Mesenchymal stem cell (in vitro differentiated cells and primary cell): ENCODE measurements around the gene ABHD2.

Source experiments
- DNase-seq: peaks from one replicate; pipeline ENCODE4 v3.0.0-alpha.2; 2013
- H2AFZ ChIP-seq: one replicate; pipeline ENCODE4 v1.6.1; 2013; ENCODE audit warnings: low read depth, mild to moderate bottlenecking, control low read depth, inconsistent platforms, low read length, moderate library complexity
- H2AK5ac ChIP-seq: 2 replicates; pipeline ENCODE4 v1.6.1; 2013; ENCODE audit warnings: low read length, moderate library complexity, mild to moderate bottlenecking, inconsistent platforms; ENCODE audit not compliant: severe bottlenecking
- H2BK120ac ChIP-seq: one replicate; pipeline ENCODE4 v1.6.1; 2013; ENCODE audit warnings: low read depth, mild to moderate bottlenecking, inconsistent platforms, low read length, moderate library complexity
- H2BK12ac ChIP-seq, 2 experiments: one replicate each; pipeline ENCODE4 v1.6.1; 2013; ENCODE audit warnings: inconsistent platforms in 2 of 2, low read length in 2 of 2, mild to moderate bottlenecking in 2 of 2, moderate library complexity in 2 of 2, control low read depth in 1 of 2
- H2BK15ac ChIP-seq: one replicate; pipeline ENCODE4 v1.6.1; 2013; ENCODE audit warnings: mild to moderate bottlenecking, low read depth, inconsistent platforms; ENCODE audit not compliant: poor library complexity, severe bottlenecking
- H2BK5ac ChIP-seq: 2 replicates; pipeline ENCODE4 v1.6.1; 2013; ENCODE audit warnings: low read depth, mild to moderate bottlenecking, low read length, control low read depth, inconsistent platforms; ENCODE audit not compliant: poor library complexity, severe bottlenecking
- H3K14ac ChIP-seq, 2 experiments: one replicate each; pipeline ENCODE4 v1.6.1; 2013; ENCODE audit warnings: inconsistent platforms in 2 of 2, low read length in 2 of 2, control low read depth in 1 of 2, mild to moderate bottlenecking in 1 of 2, moderate library complexity in 1 of 2
- H3K18ac ChIP-seq, 2 experiments: one replicate each; pipeline ENCODE4 v1.6.1; 2013; ENCODE audit warnings: inconsistent platforms in 2 of 2, low read length in 2 of 2, control low read depth in 1 of 2, low read depth in 1 of 2, mild to moderate bottlenecking in 1 of 2
- H3K23ac ChIP-seq, 2 experiments: one replicate each; pipeline ENCODE4 v1.6.1; 2013; ENCODE audit warnings: inconsistent platforms in 2 of 2, low read length in 2 of 2, mild to moderate bottlenecking in 2 of 2, moderate library complexity in 2 of 2, control low read depth in 1 of 2
- H3K27ac ChIP-seq: 2 replicates; pipeline ENCODE4 v1.5.1; 2013; ENCODE audit warnings: mild to moderate bottlenecking, moderate library complexity, low read length, control low read depth, inconsistent platforms; ENCODE audit not compliant: poor library complexity, severe bottlenecking
- H3K27me3 ChIP-seq, 2 experiments: 2 replicates each; pipeline versions ENCODE4 v1.6.1 to v1.7.0; 2013; ENCODE audit warnings: low read length in 2 of 2, mild to moderate bottlenecking in 2 of 2, moderate library complexity in 2 of 2, control low read depth in 1 of 2, inconsistent platforms in 1 of 2; ENCODE audit not compliant: control insufficient read depth in 1 of 2, insufficient read depth in 1 of 2
- H3K36me3 ChIP-seq, 2 experiments: 2 replicates each; pipeline versions ENCODE4 v1.6.1 to v1.7.0; 2013; ENCODE audit warnings: low read length in 2 of 2, control low read depth in 1 of 2, inconsistent platforms in 1 of 2, low read depth in 1 of 2, mild to moderate bottlenecking in 1 of 2; ENCODE audit not compliant: insufficient read depth in 2 of 2, control insufficient read depth in 1 of 2
- H3K4ac ChIP-seq, 2 experiments: one replicate each; pipeline ENCODE4 v1.6.1; 2013; ENCODE audit warnings: inconsistent platforms in 2 of 2, low read length in 2 of 2, mild to moderate bottlenecking in 2 of 2, moderate library complexity in 2 of 2, control low read depth in 1 of 2, low read depth in 1 of 2
- H3K4me1 ChIP-seq: 2 replicates; pipeline ENCODE4 v1.6.1; 2013; ENCODE audit warnings: low read depth, low read length, control low read depth; ENCODE audit not compliant: control insufficient read depth, insufficient read depth
- H3K4me2 ChIP-seq: 2 replicates; pipeline ENCODE4 v1.6.1; 2013; ENCODE audit warnings: low read length, mild to moderate bottlenecking, inconsistent platforms; ENCODE audit not compliant: poor library complexity, severe bottlenecking
- H3K4me3 ChIP-seq, 2 experiments: 2 replicates each; pipeline versions ENCODE4 v1.5.1 to v1.7.0; 2013; ENCODE audit warnings: low read length in 2 of 2, mild to moderate bottlenecking in 2 of 2, control low read depth in 1 of 2, low read depth in 1 of 2; ENCODE audit not compliant: insufficient read depth in 1 of 2
- H3K79me1 ChIP-seq: replicated peaks from 2 replicates; pipeline ENCODE4 v1.6.1; 2013; ENCODE audit warnings: mild to moderate bottlenecking, control low read depth, low read length, inconsistent platforms; ENCODE audit not compliant: poor library complexity, severe bottlenecking
- H3K9ac ChIP-seq: 2 replicates; pipeline ENCODE4 v1.7.0; 2013; ENCODE audit warnings: mild to moderate bottlenecking, low read length, moderate library complexity
- H3K9me3 ChIP-seq: 2 replicates; pipeline ENCODE4 v1.7.0; 2013; ENCODE audit warnings: mild to moderate bottlenecking, low read length; ENCODE audit not compliant: control insufficient read depth
- H4K8ac ChIP-seq: one replicate; pipeline ENCODE4 v1.6.1; 2013; ENCODE audit warnings: inconsistent platforms, mild to moderate bottlenecking, low read length, moderate library complexity
- H4K91ac ChIP-seq: one replicate; pipeline ENCODE4 v1.6.1; 2013; ENCODE audit warnings: mild to moderate bottlenecking, low read length, inconsistent platforms
- WGBS: methylation state at CpG from one replicate; pipeline ENCODE4 v1.1.7; 2013; ENCODE audit warnings: mixed read lengths; 5-methylcytosine and 5-hydroxymethylcytosine counted together

The ABHD2 gene

GRCh38 chr15:89187986-89188514 is 99.8 kb downstream of the ABHD2 start:
- H2BK15ac ChIP-seq = no peak overlapping the region
- WGBS = 97% methylated on average over 8 of the region's 8 CpGs
- DNase-seq = no peak
- H3K4ac ChIP-seq = no peak overlapping the region
- H4K8ac ChIP-seq = no peak overlapping the region
- H4K91ac ChIP-seq = no peak overlapping the region
- H3K14ac ChIP-seq = no peak overlapping the region
- peaks cover 10% of the 10 kb centered on the region for H3K4me1 ChIP-seq
- no peak overlapping the region for H2BK120ac ChIP-seq
- H2AFZ ChIP-seq = no peak overlapping the region
- no peak overlapping the region for H2BK12ac ChIP-seq
- no peak overlapping the region for H3K27ac ChIP-seq
- H3K4me3 ChIP-seq = no peak overlapping the region
- H3K9ac ChIP-seq = no peak overlapping the region
- no peak overlapping the region for H2BK5ac ChIP-seq
- no peak overlapping the region for H3K23ac ChIP-seq
- no peak overlapping the region for H3K4me2 ChIP-seq
- H3K18ac ChIP-seq = no peak overlapping the region
- no peaks in the 10 kb centered on the region for H3K9me3 ChIP-seq
- peaks cover 40 to 95% of the 10 kb centered on the region in 2 experiments for H3K36me3 ChIP-seq
- no peaks in the 10 kb centered on the region for H3K27me3 ChIP-seq
- H2AK5ac ChIP-seq = no peak overlapping the region
- peaks cover 2% of the 10 kb centered on the region for H3K79me1 ChIP-seq

- H3K27ac ChIP-seq = no peak overlapping the region
- H3K14ac ChIP-seq = no peak overlapping the region
- no peak overlapping the region for H2AK5ac ChIP-seq
- no peak overlapping the region for H2BK15ac ChIP-seq
- no peak overlapping the region for H2BK5ac ChIP-seq
- no peak overlapping the region for H3K18ac ChIP-seq
- H2AFZ ChIP-seq = no peak overlapping the region
- no peak overlapping the region for H3K9ac ChIP-seq
- H2BK12ac ChIP-seq = no peak overlapping the region
- DNase-seq = no peak
- no peaks in the 10 kb centered on the region for H3K27me3 ChIP-seq
- H2BK120ac ChIP-seq = no peak overlapping the region
- H4K91ac ChIP-seq = no peak overlapping the region
- H4K8ac ChIP-seq = no peak overlapping the region
- no peaks in the 10 kb centered on the region for H3K9me3 ChIP-seq
- H3K4me1 ChIP-seq = peaks cover 7% of the 10 kb centered on the region
- H3K4me3 ChIP-seq = no peak overlapping the region
- no peak overlapping the region for H3K4me2 ChIP-seq
- no peak overlapping the region for H3K23ac ChIP-seq
- H3K4ac ChIP-seq = no peak overlapping the region
- WGBS = 88% methylated on average over 2 of the region's 2 CpGs
- H3K36me3 ChIP-seq = peaks cover 38 to 96% of the 10 kb centered on the region in 2 experiments
- H3K79me1 ChIP-seq = no peaks in the 10 kb centered on the region
These were observed 103.9 kb downstream of the ABHD2 start for GRCh38 chr15:89192136-89192535.

DNA sequence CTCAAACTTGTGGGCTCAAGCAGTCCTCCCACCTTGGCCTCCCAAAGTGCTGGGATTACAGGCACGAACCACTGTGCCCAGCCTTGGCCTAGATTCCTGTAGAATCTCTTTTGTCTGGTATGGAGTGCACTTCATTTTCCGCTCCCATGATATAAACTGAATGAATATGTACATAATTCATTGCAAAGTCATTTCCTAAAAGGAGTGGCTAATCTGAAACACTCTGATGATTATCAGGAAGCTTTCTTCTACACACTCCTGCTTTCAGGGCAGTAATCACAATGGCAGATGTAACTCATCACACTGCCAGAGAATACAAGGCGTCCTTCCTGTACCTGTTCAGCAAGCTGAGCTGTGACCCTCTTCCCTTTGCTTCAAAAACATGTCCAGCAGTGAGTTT is 104.5 kb downstream of the ABHD2 start:
- no peak overlapping the region for H3K9ac ChIP-seq
- no peak overlapping the region for H3K14ac ChIP-seq
- no peak overlapping the region for H2BK120ac ChIP-seq
- H3K4ac ChIP-seq = no peak overlapping the region
- H2AK5ac ChIP-seq = no peak overlapping the region
- H3K9me3 ChIP-seq = no peaks in the 10 kb centered on the region
- H2AFZ ChIP-seq = no peak overlapping the region
- DNase-seq = no peak
- 90% methylated on average over 2 of the region's 3 CpGs for WGBS
- H3K4me3 ChIP-seq = no peak overlapping the region
- no peaks in the 10 kb centered on the region for H3K79me1 ChIP-seq
- H4K8ac ChIP-seq = no peak overlapping the region
- H3K36me3 ChIP-seq = peaks cover 42 to 96% of the 10 kb centered on the region in 2 experiments
- no peak overlapping the region for H3K18ac ChIP-seq
- no peak overlapping the region for H3K4me2 ChIP-seq
- no peak overlapping the region for H3K23ac ChIP-seq
- no peak overlapping the region for H2BK12ac ChIP-seq
- no peak overlapping the region for H4K91ac ChIP-seq
- H3K27ac ChIP-seq = no peak overlapping the region
- H2BK15ac ChIP-seq = no peak overlapping the region
- H3K27me3 ChIP-seq = no peaks in the 10 kb centered on the region
- H2BK5ac ChIP-seq = no peak overlapping the region
- H3K4me1 ChIP-seq = peaks cover 7% of the 10 kb centered on the region

DNA sequence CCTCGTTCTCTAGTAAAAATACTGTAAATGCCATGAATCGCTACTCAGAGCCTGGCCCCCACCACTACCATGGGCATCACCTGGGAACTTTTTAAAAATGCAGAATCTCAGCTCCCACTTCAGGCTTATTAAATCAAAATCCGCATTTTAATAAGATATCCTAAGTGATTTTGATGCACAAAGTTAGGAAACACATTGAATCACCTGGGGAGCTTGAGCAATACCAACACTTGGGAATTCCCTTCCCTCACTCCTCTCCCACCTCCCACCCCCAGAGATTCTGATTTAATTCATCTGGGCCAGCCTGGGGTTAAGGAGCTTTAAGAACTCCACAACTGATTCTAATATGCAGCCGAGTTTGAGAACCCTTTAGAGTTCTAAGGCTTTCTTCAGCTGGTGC is 106.4 kb downstream of the ABHD2 start:
- no peak overlapping the region for H2BK12ac ChIP-seq
- H3K4me2 ChIP-seq = no peak overlapping the region
- no peak overlapping the region for H2BK15ac ChIP-seq
- no peak for DNase-seq
- no peak overlapping the region for H4K8ac ChIP-seq
- H3K4me1 ChIP-seq = peaks cover 2% of the 10 kb centered on the region
- H2AFZ ChIP-seq = no peak overlapping the region
- H3K27me3 ChIP-seq = no peaks in the 10 kb centered on the region
- H3K14ac ChIP-seq = no peak overlapping the region
- no peak overlapping the region for H3K4ac ChIP-seq
- no peaks in the 10 kb centered on the region for H3K9me3 ChIP-seq
- no peak overlapping the region for H2BK120ac ChIP-seq
- H3K27ac ChIP-seq = no peak overlapping the region
- H3K18ac ChIP-seq = no peak overlapping the region
- no peak overlapping the region for H3K4me3 ChIP-seq
- no peak overlapping the region for H4K91ac ChIP-seq
- 97% methylated on average over 4 of the region's 4 CpGs for WGBS
- no peak overlapping the region for H2BK5ac ChIP-seq
- H3K79me1 ChIP-seq = no peaks in the 10 kb centered on the region
- H2AK5ac ChIP-seq = no peak overlapping the region
- no peak overlapping the region for H3K9ac ChIP-seq
- H3K36me3 ChIP-seq = peaks cover 33 to 94% of the 10 kb centered on the region in 2 experiments
- no peak overlapping the region for H3K23ac ChIP-seq
